ENCODE results near the gene ZMAT1.
"Not testable (repeated sequence)": the region's sequence is repeated elsewhere in the genome, so short reads cannot be mapped to it uniquely, and the experiment has no call there.

Gene ZMAT1

GRCh38 chrX:101931488-101932248 lies at the start of gene ZMAT1:
TSS of gene ZMAT1 (minus strand) at chrX:101932027. CDS start at chrX:101932008, 19 bp downstream.
- peak; percentile 94 for DNase-seq

- DNase-seq, result no peak
Observed at GRCh38 chrX:101977106-101977505, 45.3 kb upstream of the ZMAT1 start.

GRCh38 chrX:101973066-101973465 lies 41.2 kb upstream of the ZMAT1 start:
- DNase-seq, result no peak

- DNase-seq, result not testable (repeated sequence)
Observed at GRCh38 chrX:101964923-101965539, 33.2 kb upstream of the ZMAT1 start.

- DNase-seq, result no peak
Observed at GRCh38 chrX:101958139-101958538, 26.3 kb upstream of the ZMAT1 start.

GRCh38 chrX:101957174-101957573 lies 25.3 kb upstream of the ZMAT1 start:
- no peak for DNase-seq

- DNase-seq, result no peak
Observed at GRCh38 chrX:101956556-101956955, 24.7 kb upstream of the ZMAT1 start.

GRCh38 chrX:101950581-101950980 lies 18.8 kb upstream of the ZMAT1 start:
- no peak for DNase-seq

GRCh38 chrX:101932249-101932570 lies 383 bp upstream of the ZMAT1 start:
- no peak for DNase-seq

- no peak for DNase-seq
Observed at GRCh38 chrX:101931136-101931487, 715 bp downstream of the ZMAT1 start.

GRCh38 chrX:101925733-101926132 lies 6.1 kb downstream of the ZMAT1 start:
- DNase-seq, result no peak

- no peak for DNase-seq
Observed at GRCh38 chrX:101918751-101919150, 13.1 kb downstream of the ZMAT1 start.

- no peak for DNase-seq
Observed at GRCh38 chrX:101906136-101906796, 25.6 kb downstream of the ZMAT1 start.

GRCh38 chrX:101904996-101905395 lies 26.8 kb downstream of the ZMAT1 start:
- no peak for DNase-seq
